ENCODE data around the gene ADCY2. TPM values are rescaled to one million over a fixed set of nuclear protein-coding genes. Genes with fewer than 3 reads are reported as not detected.

The ADCY2 gene
- total and polyA plus RNA-seq, 2 experiments from 2014 or later = 23.8 to 74.9 TPM

GRCh38 chr5:7876867-7877266, 480.9 kb downstream of the ADCY2 start:
- no peaks in the 10 kb centered on the region for H3K27me3 Mint-ChIP-seq (ENCODE audit: insufficient read depth, low read depth, poor library complexity)
- H3K27me3 ChIP-seq (ENCODE audit: insufficient read depth) = no peaks in the 10 kb centered on the region
- H4K20me1 ChIP-seq (replicated peaks; ENCODE audit: insufficient read depth) = peaks cover 32% of the 10 kb centered on the region
- H3K4me1 Mint-ChIP-seq = peaks cover 4% of the 10 kb centered on the region; the same call in 1 of the 3 replicates
- peaks cover 63% of the 10 kb centered on the region for H3K79me2 ChIP-seq (replicated peaks; ENCODE audit: insufficient read depth)
- H3K27ac Mint-ChIP-seq = no peak overlapping the region
- H3K9me2 ChIP-seq (ENCODE audit: insufficient read depth) = no peaks in the 10 kb centered on the region
- DNase-seq (ENCODE audit: low spot score) = no peak
- H3F3A ChIP-seq (replicated peaks; ENCODE audit: low read depth) = no peaks in the 10 kb centered on the region
- no peak for TF ChIP-seq CREB1 (CRISPR knock-in tag; IDR thresholded peaks at IDR 0.05; ENCODE audit: low read depth)
- no peak for TF ChIP-seq EZH2phosphoT487 (IDR thresholded peaks at IDR 0.05; ENCODE audit: unreplicated experiment)
- H3K9me3 Mint-ChIP-seq = no peaks in the 10 kb centered on the region
- ATAC-seq = no peak
- no peak overlapping the region for H2AFZ ChIP-seq
- no peak overlapping the region for H3K4me2 ChIP-seq
- no peak overlapping the region for H3K27ac ChIP-seq (ENCODE audit: low read depth)
- H3K4me3 Mint-ChIP-seq = no peak overlapping the region
- no peak overlapping the region for H3K4me3 ChIP-seq
- H3K36me3 Mint-ChIP-seq (ENCODE audit: low read depth) = peaks cover 67% of the 10 kb centered on the region
- peaks cover 47% of the 10 kb centered on the region; the same call in 1 of the 2 replicates for H3K36me3 ChIP-seq (ENCODE audit: insufficient read depth)
- H3K4me1 ChIP-seq (ENCODE audit: insufficient read depth) = no peaks in the 10 kb centered on the region

- no peak for DNase-seq (ENCODE audit: low spot score)
- H3F3A ChIP-seq (replicated peaks; ENCODE audit: low read depth) = no peaks in the 10 kb centered on the region
Measured at GRCh38 chr5:7877851-7878250, 481.9 kb downstream of the ADCY2 start.

More at GRCh38 chr5:7877851-7878250, 481.9 kb downstream of the ADCY2 start:
- Mint-ChIP-seq H3K9me3 (no peaks in the 10 kb centered on the region), H3K36me3 (ENCODE audit: low read depth) (peaks cover 68% of the 10 kb centered on the region), H3K27ac (no peak overlapping the region), H3K4me3 (no peak overlapping the region), H3K27me3 (ENCODE audit: insufficient read depth, low read depth, poor library complexity) (no peaks in the 10 kb centered on the region), H3K4me1 (peaks cover 1% of the 10 kb centered on the region; the same call in 1 of the 3 replicates)
- Histone ChIP-seq H4K20me1 (replicated peaks; ENCODE audit: insufficient read depth) (peaks cover 23% of the 10 kb centered on the region), H2AFZ (no peak overlapping the region), H3K27me3 (ENCODE audit: insufficient read depth) (no peaks in the 10 kb centered on the region), H3K79me2 (replicated peaks; ENCODE audit: insufficient read depth) (peaks cover 54% of the 10 kb centered on the region), H3K27ac (ENCODE audit: low read depth) (no peak overlapping the region), H3K9me2 (ENCODE audit: insufficient read depth) (no peaks in the 10 kb centered on the region), H3K36me3 (ENCODE audit: insufficient read depth) (peaks cover 55% of the 10 kb centered on the region), H3K4me3 (no peak overlapping the region), H3K4me2 (no peak overlapping the region), H3K4me1 (ENCODE audit: insufficient read depth) (no peaks in the 10 kb centered on the region)
- TF ChIP-seq JUNB (IDR thresholded peaks at IDR 0.05; ENCODE audit: unreplicated experiment) = no peak
- no peak for TF ChIP-seq STAT1 (IDR thresholded peaks at IDR 0.05; ENCODE audit: unreplicated experiment)
- TF ChIP-seq POLR2AphosphoS5 (IDR thresholded peaks at IDR 0.05; ENCODE audit: low read depth) = no peak
- TF ChIP-seq NANOG (IDR thresholded peaks at IDR 0.05; ENCODE audit: borderline replicate concordance) = no peak
- no peak for TF ChIP-seq CREB1 (CRISPR knock-in tag; IDR thresholded peaks at IDR 0.05; ENCODE audit: low read depth)
- TF ChIP-seq EZH2 (IDR thresholded peaks at IDR 0.05; ENCODE audit: low read depth, unreplicated experiment) = no peak
- TF ChIP-seq CTCF (conservative IDR thresholded peaks at IDR 0.05; ENCODE audit: low read depth in 2 of 2) = no peak
- TF ChIP-seq ZNF331 (CRISPR knock-in tag; IDR thresholded peaks at IDR 0.05; ENCODE audit: low read depth) = no peak
- no peak for ATAC-seq

All from GM23338 (cell line).